NCI-H69 (cell line): ENCODE data around the gene HAND1.

ENCODE experiments used
- DNase-seq: peaks from one replicate; lab custom pipeline; 2025; lab: John Stamatoyannopoulos, UW

Gene HAND1

DNA sequence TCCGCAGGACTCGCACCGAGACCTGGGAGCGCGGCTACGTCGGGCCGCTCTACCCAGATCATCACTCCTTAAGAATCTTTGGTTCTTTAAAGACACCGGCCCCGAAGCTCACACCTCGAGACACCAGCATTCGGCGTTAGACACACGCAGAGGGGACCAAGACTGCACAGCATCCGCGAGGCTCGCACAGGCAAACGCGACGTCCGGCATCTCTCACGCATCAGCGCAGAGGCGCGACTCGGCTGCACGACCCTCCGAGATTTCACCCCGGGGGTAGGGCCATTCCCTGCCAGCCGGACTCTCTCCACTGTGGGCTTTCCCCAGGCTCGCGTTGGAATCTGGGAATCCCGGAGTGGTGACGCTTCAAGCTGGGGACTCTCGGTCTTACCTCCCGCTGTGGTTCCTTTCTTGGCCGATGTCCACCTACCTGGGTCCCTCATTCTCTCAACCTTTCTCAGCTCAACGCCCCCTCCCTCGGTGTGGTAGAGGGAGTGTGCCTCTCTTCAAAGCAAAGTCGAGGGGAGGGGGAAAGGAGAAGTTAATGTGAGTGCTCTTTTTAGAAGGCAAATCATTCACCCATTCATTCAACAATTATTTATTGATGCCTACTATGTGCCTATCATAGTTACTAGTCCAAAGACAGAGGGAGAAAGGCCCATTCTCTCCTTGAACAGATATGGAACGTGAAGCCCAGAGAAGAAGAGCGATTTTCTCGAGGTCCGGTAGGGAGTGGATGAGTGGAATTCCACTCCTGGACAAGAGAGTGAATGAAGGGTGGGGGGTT, 1.3 kb upstream of the HAND1 start:
- peak; percentile 77 for DNase-seq

DNA sequence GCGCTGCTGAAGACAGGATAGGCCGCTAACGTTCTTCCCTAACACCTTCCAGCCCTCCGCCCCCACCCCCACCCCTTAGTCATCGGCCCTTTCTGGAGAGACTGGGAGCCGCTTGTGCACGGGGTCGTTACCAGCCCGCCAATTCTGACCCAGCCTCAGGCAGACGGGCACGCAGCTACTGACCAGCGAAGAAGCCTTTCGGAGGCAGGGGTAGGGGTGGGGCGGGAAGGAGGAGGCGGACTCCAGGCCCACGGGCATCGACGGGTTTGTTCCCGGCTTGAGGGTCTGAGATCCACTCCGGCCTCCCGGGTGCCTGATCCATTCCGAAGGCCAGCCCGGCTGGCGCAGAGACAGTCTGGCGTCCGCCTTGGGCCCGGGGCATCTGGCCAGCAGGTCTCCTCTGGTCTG, 729 bp upstream of the HAND1 start:
- peak; percentile 80 for DNase-seq

GRCh38 chr5:154477382-154478223, 424 bp downstream of the HAND1 start:
- no peak for DNase-seq

DNA sequence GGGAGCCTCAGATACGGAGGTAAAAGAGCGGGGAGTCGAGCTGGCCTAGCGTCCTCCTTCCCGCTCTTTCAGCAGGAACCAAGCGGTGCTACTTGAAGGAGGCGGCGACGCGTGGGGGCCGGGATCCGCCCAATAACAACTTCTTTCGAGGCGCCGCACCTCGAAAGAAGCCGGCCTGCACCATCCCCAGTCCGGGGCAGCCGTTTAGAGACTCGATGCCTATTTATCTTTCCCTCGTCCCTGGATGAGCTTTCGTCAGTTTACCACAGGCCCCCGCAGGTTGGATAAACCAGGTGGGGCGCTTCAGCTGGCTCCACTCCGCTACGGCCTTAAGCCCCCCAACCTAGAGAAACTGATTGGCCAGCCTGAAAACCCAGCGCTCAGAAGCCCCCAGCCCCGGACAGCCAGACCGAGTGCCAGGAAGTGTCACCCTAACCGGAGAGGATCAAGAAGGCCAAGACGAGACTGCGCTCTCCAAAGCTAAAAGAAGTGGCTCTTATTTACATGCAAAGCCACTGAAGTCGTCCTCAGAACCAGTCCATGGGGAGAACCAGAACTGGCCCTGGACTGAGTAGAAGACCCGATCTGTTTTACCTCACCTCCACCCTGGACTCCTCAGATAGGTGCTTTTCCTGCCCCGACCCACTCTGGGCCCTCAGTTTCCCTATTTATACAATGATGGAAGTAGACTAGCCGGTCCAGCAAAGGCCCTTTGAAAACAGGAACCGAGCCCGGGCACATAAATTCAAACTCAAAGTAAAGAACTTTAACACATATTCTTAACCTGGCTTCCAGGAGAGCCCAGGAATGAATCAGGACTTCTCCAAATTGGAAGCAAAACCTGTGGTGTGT, 1.4 kb downstream of the HAND1 start:
- DNase-seq = no peak

GRCh38 chr5:154475591-154476353, 2.3 kb downstream of the HAND1 start:
- no peak for DNase-seq

GRCh38 chr5:154474396-154475334, 3.4 kb downstream of the HAND1 start:
- DNase-seq = no peak

GRCh38 chr5:154473581-154474283, 4.3 kb downstream of the HAND1 start:
- DNase-seq = no peak

DNA sequence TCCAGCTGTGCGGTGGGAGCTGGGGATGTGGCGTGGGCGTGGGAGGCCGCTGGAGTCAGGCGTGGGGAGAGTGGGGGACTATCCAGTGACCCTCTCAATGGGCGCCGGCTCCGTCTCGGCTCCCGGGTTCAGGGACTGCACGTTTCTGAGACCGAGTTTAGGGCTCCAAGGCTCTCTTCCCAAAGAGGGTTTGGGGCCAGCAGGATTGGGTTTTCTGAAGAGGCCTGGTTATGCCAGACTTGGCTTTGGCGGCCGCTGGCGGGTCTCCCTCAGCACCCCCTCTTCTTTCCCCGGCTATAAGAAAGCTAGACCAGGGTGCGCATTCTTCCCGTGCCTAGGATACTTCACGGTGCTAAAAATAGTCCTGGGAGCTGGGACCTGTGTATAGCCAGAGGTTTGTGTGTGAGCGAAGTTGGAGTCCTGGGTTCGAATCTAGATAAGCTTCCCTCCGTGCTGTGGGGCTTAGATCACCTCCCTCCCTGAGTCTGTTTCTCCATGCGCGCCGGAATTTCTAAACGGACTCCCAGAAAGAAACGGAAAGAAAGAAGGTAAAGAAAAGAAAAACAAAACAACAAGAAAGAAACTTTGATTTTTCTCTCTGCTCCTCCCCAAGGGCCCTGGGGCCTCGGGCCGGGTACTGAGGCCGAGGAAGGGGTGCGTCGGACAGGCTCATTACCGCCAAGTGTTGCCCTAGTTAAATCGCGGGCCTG, 5.0 kb downstream of the HAND1 start:
- no peak for DNase-seq

GRCh38 chr5:154470947-154471870, 6.8 kb downstream of the HAND1 start:
- peak; percentile 75 for DNase-seq

DNA sequence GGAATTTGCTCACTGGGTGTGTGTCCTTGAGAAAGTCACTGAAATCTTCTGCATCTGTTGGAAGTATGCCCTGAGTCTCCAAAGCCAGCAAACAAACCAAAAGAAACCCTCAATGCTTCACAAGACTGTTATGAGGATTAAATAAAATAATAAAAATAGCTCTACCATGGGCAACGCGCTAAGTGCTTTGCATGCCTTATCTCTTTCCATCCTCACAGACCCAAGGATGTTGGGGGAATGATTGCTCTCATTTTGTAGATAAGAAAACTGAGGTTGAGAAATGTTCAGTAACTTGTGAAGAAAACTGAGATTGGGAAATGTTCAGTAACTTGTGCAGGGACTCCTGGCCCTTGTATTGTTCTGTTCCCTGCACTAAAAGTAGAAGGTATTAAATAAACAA, 7.9 kb downstream of the HAND1 start:
- no peak for DNase-seq

DNA sequence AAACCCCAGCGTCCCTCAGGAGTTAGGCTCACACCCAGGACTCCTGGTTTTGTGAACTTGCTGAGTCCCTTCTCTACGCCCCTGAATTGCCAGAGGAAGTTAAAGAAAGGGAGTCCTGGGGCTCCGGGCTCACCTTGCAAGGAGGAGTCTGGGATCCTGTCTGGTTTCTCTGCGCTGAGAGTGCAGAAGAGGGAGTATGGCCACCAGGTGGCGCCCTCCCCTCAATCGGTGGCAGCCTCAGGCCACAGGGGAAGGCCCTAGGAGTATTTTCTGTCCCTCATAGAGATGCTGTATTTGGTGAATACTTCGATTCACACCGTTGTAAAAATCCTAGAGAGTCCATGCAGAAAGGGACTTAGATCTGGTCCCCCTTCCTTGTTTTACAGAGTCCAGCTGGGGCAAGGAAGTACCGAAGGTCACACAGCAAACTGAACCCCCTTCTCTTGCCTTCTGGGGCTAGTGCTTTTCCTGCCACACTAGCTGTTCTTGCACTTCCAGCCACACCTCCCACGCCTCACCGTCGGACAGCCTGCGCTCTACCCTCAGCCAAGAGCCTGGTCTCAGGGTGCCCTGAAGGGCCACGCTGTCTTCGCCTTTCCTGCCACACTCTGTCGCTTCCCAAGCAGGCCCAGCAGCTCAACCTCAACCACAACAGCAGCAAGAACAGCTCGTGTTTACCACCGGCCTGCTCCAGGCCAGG, 10.2 kb downstream of the HAND1 start:
- DNase-seq = peak; percentile 82

- no peak for DNase-seq
Observed at GRCh38 chr5:154466671-154467070, 11.4 kb downstream of the HAND1 start.

GRCh38 chr5:154466147-154466546, 11.9 kb downstream of the HAND1 start:
- no peak for DNase-seq

GRCh38 chr5:154465169-154465568, 12.9 kb downstream of the HAND1 start:
- no peak for DNase-seq

DNA sequence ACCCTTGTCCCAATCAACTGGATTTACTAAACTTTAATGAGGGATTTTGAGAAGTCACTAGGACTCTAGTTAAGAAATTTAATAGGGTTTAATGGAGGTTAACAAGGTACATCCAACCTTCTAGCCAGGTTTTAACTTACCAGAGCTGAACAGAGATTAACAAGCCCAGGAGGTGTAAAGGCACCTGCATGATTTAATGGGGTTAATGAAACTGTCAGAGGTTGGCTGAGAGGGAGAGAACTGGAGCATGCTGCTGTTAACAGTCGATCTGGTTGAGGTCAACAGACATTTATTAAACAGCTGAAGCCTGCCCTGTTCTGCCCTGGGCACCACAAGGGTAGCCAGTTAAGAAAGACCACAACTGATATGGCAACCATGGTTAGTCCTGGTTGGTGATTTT, 13.6 kb downstream of the HAND1 start:
- peak; percentile 18 for DNase-seq

GRCh38 chr5:154461531-154461930, 16.5 kb downstream of the HAND1 start:
- DNase-seq = peak; percentile 64

DNA sequence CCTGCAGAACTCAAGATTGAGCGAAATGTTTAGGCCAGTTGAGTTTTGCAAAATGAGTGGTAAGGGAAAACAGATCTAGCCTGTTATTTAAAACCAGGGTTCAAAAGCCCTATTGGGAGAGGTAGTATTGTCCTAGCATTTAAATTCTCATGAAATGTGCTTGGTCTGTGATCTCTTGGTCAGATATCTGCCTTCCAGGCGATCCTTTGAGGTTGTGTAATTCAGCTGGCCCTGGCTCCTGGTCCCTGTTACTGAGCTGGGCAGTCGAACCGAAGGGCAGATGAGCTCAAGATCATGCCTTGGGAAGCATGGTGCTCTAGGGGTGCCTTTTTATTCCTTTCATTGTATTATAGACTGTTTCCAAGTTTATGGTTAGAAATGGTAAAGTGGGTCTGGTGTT, 17.9 kb downstream of the HAND1 start:
- DNase-seq = no peak
